Occipital lobe (tissue), 2 donors: ENCODE data around the gene KRTAP4-16. TPM values are rescaled to one million over a fixed set of nuclear protein-coding genes. Genes with fewer than 3 reads are reported as not detected.
"Not testable (repeated sequence)": the region's sequence is repeated elsewhere in the genome, so short reads cannot be mapped to it uniquely, and the experiment has no call there.

Experiments
- DNase-seq: peaks from one replicate; lab custom pipeline; 2025; lab: John Stamatoyannopoulos, UW
- total RNA-seq: library from RNA; depleted of rRNA; stranded (reverse); fragments of >200 nt; gene quantifications from one replicate; pipeline ENCODE4 v1.2.3, GENCODE V29; 2014

Gene KRTAP4-16
- total RNA-seq, 1 donor from 2014 or later = not detected

DNA sequence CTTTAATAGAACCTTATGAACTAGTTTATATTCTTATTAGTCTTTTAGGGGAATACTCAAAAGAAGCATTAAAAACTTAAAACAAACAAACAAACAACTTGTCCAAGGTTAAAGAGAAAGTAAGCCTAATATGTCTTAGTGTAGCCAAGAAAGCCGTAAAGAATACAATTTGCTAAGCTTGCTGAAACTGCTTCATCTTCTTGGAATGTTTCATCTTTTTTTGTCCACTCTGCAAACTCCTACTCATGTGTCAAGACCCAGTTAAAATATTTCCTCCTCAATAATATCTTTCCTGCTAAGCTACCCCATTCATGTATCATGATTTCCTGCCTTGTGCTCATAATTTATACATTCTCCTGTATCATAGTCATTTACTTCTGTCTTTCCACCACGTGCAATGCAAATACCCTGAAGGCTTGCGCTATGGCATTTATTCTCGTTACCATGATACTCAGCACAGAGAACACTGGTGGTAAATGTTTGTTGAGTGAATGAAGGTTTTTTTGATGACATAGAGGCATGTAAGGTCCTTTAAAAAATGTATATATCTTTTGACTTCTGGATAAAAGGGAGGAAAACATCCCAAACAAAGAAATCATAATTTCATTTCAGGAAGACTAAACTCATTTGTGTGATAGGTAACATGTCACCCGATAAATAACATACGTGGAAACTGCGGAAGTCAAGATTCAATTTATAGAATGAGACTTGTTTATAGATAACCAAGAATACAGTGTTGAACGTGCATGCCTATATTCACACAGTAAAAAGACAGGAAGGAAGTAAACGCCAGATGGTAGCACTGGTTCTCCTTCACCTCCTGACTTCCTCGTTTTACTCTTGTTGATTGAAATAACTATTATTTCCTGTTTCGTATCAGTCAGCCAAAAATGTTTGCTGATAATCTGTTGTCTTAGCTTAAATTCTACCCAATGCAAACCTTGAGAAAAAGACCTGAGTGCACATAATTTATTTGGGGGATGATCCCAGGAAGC lies 18.0 kb upstream of the KRTAP4-16 start:
- DNase-seq = not testable (repeated sequence)

DNA sequence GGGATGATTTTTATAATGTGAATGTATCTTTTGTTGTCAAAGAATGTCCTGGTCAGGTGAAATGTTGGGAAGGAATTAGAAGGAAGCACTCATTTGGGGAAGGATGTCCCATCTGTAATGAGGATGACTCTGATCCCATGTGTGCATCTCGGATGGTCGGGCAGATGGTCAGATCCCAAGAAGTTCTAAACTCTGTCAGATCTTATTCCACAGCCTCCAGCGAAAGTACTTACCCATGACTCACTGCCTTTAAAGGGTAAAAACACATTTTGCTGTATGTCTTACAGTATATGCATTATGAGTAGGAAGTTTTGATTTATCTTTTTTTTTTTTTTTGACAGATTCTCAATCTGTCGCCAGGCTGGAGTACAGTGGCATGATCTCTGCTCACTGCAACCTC lies 16.7 kb upstream of the KRTAP4-16 start:
- no peak for DNase-seq

DNA sequence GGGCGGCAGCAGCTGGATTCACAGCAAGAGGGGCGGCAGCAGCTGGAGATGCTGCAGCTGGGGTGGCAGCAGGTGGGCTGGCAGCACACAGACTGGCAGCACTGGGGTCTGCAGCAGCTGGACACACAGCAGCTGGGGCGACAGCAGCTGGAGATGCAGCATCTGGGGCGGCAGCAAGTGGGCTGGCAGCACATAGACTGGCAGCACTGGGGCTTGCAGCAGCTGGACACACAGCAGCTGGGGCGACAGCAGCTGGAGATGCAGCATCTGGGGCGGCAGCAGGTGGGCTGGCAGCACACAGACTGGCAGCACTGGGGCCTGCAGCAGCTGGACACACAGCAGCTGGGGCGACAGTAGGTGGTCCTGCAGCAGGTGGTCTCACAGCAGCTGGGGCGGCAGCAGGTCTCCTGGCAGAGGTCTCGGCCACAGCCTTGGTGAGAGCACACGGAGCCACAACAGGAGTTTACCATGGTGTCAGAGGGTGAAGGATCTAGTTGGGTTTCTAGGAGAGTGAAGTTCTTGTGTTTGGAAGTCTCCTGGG lies 15.9 kb upstream of the KRTAP4-16 start, which contains the start of gene KRTAP4-11:
Gene KRTAP4-11 (minus strand): TSS at position 528 of the 541 bp plus-strand sequence. CDS start 58 bp downstream, at position 470.
- not testable (repeated sequence) for DNase-seq

DNA sequence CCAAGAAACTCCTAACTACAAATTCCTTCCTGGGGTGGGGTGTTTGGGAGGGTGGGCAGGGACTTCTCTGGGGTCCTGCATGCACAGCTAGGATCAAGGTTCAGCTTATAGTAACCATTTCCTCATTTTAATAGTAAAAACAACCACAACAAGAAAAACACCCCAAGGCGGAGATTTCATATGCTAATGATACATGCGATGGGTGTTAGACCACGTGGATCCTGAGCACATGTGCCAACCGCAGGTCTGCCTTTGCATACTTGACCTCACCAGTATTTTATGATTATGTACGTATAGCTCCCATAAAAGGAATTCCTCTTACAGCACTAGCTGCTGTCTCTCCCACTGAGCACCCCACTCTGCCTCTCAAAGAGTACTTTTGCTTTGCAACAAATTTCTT lies 14.3 kb upstream of the KRTAP4-16 start:
- no peak for DNase-seq

DNA sequence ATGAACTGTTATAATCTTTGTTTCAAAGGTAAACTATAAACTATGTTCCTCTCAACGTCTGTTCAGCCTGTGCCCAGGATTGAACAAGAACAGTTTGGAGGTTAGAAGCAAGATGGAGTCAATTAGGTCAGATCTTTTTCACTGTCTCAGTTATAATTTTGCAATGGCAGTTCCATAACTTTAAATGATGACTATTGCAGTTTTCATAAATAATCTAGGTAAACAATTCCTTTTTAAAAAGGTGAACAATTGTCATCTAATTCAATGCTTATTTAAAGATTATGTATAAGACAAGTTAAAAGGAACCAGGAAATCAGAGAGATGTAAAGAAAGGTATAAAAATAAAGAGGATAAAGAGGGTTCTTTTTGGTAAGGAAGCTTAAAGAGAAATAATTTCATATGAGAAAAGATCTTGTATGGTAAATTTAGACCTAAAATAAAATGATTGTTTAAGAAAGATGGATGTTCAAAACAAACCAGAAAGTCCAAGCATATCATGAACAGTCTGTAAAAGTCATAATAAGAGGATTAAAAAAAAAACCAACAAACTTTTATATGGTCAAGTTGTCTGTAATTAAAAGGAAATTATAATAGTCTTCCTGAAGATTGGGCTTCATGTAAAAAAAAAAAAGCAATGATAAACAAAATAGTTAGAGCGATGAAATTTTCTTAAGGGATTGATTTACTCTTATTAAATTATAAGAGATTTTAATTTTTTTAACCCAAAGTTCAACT lies 9.3 kb upstream of the KRTAP4-16 start:
- no peak for DNase-seq

DNA sequence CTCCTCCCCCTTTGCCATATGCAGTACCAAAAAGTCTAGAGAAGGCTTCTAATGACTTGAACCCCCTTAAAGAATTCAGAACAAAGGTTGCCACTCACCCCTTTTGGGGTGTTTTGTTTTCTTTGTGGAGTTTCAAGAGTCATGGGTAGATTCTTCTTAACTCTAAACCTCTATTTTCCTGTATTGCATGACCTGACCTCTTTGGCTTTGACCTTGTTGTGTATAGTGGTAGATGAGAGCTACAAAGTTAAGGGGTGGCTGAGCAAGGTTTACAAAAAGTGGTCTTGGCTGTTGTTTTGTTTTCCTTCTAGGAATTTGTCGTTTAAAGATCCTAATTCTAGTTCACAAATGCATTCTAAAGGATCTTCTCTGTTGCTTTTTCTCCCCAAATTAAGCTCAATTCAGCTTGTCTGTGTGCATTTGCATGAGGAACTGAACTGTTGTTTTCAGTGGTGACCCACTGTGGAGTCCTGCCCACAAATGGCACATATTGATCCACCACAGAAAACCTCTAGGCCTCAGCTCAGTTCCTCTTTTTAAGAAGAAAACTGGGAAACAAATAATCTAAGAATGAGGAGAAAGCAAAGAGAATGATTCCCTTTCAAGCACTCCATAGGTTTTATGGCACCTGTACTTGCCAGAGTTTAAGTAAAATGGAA lies 6.8 kb upstream of the KRTAP4-16 start:
- DNase-seq = not testable (repeated sequence)

DNA sequence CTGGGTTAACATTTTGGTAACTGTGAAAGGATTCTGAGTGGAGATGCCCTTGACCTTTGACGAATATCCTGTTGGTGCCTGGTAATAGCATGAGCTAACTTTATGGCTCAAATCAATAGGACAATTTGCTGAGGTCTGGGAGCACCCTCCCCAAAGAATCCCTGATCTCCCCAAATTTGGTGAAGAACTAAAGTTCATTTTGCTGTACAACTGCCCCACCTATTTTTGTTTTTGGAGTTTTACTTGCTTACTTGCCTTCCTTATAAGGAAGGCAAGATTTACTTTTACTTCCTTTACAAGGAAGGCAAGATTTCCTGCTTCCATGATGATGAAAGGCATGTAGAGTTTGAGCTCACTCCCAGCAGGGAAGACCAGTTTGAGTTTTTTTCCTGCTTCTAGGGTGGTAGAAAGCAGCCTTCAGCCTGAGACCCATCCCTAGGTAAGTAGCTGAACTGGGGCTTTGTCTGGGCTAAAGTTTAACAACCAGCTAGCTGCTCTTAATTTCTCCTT lies 6.0 kb upstream of the KRTAP4-16 start:
- DNase-seq = no peak

DNA sequence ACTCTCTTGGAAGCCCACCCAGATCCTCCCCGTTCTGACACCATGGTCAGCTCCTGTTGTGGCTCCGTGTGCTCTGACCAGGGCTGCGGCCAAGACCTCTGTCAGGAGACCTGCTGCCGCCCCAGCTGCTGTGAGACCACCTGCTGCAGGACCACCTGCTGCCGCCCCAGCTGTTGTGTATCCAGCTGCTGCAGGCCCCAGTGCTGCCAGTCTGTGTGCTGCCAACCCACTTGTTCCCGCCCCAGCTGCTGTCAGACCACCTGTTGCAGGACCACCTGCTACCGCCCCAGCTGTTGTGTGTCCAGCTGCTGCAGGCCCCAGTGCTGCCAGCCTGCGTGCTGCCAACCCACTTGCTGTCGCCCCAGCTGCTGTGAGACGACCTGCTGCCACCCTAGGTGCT lies 3.3 kb upstream of the KRTAP4-16 start, which contains the start of gene KRTAP4-9:
Gene KRTAP4-9 (plus strand): TSS at position 43 of the 400 bp plus-strand sequence. CDS start 0 bp downstream, at position 43.
- not testable (repeated sequence) for DNase-seq

DNA sequence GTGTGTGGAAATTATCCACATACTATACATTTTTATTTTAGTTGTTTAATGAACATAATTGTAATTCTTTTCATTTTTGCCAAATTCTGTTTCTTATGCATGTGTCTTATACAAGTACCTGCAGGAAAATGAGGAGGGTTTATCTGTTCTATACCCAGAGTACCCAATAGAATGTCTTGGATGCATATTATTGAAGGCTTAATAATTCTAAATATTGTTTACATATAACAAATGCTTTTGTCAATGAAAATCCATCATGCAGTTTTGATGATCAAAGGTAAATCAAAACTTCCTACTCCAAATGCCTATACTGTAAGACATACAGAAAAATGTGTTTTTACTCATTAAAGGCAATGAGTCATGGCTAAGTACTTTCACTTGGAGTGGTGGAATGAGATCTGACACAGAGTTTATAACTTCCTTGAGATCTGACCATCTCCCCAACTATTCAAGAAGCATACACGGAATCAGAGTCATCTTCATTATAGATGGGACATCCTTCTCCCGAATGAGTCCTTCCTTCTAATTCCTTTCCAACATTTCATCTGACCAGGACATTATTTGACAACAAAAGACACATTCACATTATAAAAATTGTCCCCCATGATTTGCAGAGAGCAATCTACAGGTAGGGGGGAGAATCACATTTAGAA lies 2.5 kb upstream of the KRTAP4-16 start:
- DNase-seq = not testable (repeated sequence)

DNA sequence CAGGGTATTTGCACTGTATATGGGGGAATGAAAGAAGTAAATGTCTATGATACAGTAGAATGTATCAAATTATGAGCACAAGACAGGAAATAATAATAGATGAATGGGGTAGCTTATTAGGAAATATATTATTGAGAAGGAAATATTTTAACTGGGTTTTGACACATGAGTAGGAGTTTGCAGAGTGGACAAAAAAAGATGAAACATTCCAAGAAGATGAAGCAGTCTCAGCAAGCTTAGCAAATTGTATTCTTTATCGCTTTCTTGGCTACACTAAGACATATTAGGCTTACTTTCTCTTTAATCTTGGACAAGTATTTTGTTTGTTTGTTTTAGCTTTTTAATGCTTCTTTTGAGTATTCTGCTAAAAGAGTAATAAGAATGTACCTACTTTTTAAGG lies 1.9 kb upstream of the KRTAP4-16 start:
- no peak for DNase-seq

DNA sequence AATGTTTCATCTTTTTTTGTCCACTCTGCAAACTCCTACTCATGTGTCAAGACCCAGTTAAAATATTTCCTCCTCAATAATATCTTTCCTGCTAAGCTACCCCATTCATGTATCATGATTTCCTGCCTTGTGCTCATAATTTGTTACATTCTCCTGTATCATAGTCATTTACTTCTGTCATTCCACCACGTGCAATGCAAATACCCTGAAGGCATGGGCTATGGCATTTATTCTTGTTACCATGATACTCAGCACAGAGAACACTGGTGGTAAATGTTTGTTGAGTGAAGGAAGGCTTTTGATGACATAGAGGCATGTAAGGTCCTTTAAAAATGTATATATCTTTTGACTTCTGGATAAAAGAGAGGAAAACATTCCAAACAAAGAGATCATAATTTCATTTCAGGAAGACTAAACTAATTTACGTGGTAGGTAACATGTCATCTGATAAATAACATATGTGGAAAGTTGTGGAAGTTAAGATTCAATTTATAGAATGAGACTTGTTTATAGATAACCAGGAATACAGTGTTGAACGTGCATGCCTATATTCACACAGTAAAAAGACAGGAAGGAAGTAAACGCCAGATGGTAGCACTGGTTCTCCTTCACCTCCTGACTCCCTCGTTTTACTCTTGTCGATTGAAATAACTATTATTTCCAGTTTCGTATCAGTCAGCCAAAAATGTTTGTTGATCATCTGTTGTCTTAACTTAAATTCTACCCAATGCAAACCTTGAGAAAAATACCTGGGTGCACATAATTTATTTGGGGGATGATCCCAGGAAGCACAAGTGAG lies 2.1 kb downstream of the KRTAP4-16 start:
- DNase-seq = not testable (repeated sequence)

DNA sequence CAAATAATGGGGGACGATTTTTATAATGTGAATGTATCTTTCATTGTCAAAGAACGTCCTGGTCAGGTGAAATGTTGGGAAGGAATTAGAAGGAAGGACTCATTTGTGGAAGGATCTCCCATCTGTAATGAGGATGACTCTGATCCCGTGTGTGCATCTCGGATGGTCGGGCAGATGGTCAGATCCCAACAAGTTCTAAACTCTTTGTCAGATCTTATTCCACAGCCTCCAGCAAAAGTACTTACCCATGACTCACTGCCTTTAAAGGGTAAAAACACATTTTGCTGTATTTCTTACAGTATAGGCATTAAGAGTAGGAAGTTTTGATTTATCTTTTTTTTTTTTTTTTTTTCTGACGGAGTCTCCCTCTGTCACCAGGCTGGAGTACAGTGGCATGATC lies 3.5 kb downstream of the KRTAP4-16 start:
- DNase-seq = no peak

DNA sequence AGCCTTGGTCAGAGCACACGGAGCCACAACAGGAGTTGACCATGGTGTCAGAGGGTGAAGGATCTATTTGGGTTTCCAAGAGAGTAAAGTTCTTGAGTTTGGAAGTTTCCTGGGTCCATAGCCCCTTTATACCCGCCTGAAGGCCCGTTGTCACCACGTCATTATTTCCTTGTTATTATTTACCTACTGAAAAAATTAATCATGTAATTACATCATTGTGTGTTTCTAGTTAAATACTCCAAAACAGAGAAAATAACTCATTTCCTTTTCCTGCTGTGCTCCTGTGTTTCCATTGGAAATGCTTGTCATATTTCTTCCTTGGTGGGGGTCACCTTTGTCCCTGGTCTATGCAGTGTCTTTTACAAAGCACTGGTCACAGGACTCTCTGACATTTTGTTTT lies 4.0 kb downstream of the KRTAP4-16 start, which contains the start of gene KRTAP4-8:
Gene KRTAP4-8 (minus strand): TSS at position 101 of the 400 bp plus-strand sequence. CDS start 58 bp downstream, at position 43.
- DNase-seq = no peak

DNA sequence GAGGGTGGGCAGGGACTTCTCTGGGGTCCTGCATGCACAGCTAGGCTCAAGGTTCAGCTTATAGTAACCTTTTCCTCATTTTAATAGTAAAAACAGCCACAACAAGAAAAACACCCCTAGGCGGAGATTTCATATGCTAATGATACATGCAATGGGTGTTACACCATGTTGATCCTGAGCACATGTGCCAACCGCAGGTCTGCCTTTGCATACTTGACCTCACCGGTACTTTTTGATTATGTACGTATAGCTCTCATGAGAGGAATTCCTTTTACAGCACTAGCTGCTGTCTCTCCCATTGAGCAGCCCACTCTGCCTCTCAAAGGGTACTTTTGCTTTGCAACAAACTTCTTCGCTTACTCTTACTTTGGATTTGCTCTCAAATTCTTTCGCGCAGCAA lies 6.0 kb downstream of the KRTAP4-16 start:
- no peak for DNase-seq

DNA sequence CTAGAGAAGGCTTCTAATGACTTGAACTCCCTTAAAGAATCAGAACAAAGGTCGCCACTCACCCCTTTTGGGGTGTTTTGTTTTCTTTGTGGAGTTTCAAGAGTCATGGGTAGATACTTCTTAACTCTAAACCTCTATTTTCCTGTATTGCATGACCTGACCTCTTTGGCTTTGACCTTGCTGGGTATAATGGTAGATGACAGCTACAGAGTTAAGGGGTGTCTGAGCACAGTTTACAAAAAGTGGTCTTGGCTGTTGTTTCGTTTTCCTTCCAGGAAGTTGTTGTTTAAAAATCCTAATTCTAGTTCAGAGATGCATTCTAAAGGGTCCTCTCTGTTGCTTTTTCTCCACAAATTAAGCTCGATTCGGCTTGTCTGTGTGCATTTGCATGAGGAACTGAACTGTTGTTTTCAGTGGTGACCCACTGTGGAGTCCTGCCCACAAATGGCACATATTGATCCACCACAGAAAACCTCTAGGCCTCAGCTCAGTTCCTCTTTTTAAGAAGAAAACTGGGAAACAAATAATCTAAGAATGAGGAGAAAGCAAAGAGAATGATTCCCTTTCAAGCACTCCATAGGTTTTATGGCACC lies 13.2 kb downstream of the KRTAP4-16 start:
- DNase-seq = not testable (repeated sequence)

DNA sequence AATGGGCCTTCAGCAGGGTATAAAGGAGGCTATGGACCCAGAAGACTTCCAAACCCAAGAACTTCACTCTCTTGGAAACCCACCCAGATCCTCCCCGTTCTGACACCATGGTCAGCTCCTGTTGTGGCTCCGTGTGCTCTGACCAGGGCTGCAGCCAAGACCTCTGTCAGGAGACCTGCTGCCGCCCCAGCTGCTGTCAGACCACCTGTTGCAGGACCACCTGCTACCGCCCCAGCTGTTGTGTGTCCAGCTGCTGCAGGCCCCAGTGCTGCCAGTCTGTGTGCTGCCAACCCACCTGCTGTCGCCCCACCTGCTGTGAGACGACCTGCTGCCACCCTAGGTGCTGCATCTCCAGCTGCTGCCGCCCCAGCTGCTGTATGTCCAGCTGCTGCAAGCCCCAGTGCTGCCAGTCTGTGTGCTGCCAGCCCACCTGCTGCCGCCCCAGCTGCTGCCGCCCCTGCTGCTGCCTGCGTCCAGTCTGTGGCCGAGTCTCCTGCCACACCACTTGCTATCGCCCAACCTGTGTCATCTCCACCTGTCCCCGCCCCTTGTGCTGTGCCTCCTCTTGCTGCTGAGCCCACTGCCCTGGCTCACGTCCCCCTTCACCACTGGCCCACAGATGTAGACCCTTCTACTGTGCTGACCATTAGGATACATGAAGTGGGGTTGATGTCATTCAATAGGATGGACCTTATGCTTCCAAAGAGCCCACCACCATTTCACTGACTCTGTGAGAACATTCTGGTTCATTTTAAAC lies 17.7 kb downstream of the KRTAP4-16 start, which contains the start of gene KRTAP4-7:
Gene KRTAP4-7 (plus strand): TSS at position 51 of the 757 bp plus-strand sequence. CDS start 57 bp downstream, at position 108.
- DNase-seq = not testable (repeated sequence)

DNA sequence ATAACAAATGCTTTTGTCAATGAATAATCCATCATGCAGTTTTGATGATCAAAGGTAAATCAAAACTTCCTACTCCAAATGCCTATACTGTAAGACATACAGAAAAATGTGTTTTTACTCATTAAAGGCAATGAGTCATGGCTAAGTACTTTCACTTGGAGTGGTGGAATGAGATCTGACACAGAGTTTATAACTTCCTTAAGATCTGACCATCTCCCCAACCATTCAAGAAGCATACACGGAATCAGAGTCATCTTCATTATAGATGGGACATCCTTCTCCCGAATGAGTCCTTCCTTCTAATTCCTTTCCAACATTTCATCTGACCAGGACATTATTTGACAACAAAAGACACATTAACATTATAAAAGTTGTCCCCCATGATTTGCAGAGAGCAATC lies 18.6 kb downstream of the KRTAP4-16 start:
- DNase-seq = not testable (repeated sequence)

DNA sequence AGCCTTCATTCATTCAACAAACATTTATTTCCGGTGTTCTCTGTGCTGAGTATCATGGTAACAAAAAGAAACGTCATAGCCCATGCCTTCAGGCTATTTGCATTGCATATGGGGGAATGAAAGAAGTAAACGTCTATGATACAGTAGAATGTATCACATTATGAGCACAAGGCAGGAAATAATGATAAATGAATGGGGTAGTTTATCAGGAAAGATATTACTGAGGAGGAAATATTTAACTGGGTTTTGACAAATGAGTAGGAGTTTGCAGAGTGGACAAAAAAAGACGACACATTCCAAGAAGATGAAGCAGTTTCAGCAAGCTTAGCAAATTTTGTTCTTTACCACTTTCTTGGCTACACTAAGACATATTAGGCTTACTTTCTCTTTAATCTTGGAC lies 19.4 kb downstream of the KRTAP4-16 start:
- no peak for DNase-seq
